Effector memory CD4-positive, alpha-beta T cell (primary cell): ENCODE measurements around the gene GALNT17.

Experiments used
- DNase-seq, 3 donors: peaks; one replicate each; pipeline ENCODE4 v3.0.0-alpha.2; 2020
- H3K27ac ChIP-seq: 2 replicates; pipeline ENCODE4 v1.7.0; 2013; ENCODE audit warnings: mild to moderate bottlenecking, low read length, moderate library complexity; ENCODE audit not compliant: insufficient read depth, poor library complexity, severe bottlenecking
- H3K27me3 ChIP-seq: replicated peaks from 2 replicates; pipeline ENCODE4 v1.7.0; 2013; ENCODE audit warnings: mild to moderate bottlenecking, low read length; ENCODE audit not compliant: insufficient read depth, control insufficient read depth, poor library complexity, severe bottlenecking
- H3K36me3 ChIP-seq: 2 replicates; pipeline ENCODE4 v1.7.0; 2013; ENCODE audit warnings: mild to moderate bottlenecking, low read length, moderate library complexity; ENCODE audit not compliant: control insufficient read depth, insufficient read depth
- H3K4me1 ChIP-seq: 2 replicates; pipeline ENCODE4 v1.7.0; 2013; ENCODE audit warnings: low read length, mild to moderate bottlenecking; ENCODE audit not compliant: control insufficient read depth, insufficient read depth, poor library complexity, severe bottlenecking
- H3K4me3 ChIP-seq: 2 replicates; pipeline ENCODE4 v1.7.0; 2013; ENCODE audit warnings: low read length, low read depth, mild to moderate bottlenecking; ENCODE audit not compliant: insufficient read depth, poor library complexity, severe bottlenecking
- H3K9me3 ChIP-seq: 2 replicates; pipeline ENCODE4 v1.7.0; 2013; ENCODE audit warnings: mild to moderate bottlenecking, low read length, moderate library complexity; ENCODE audit not compliant: control insufficient read depth

Gene GALNT17

GRCh38 chr7:71155236-71155635 lies 23.3 kb downstream of the GALNT17 start:
- DNase-seq = no peak
- H3K27me3 ChIP-seq = no peaks in the 10 kb centered on the region
- no peaks in the 10 kb centered on the region for H3K9me3 ChIP-seq
- H3K4me3 ChIP-seq = no peak overlapping the region
- no peaks in the 10 kb centered on the region for H3K36me3 ChIP-seq
- H3K27ac ChIP-seq = no peak overlapping the region
- no peaks in the 10 kb centered on the region for H3K4me1 ChIP-seq

GRCh38 chr7:71157757-71158156 lies 25.8 kb downstream of the GALNT17 start:
- Histone ChIP-seq H3K4me1 (no peaks in the 10 kb centered on the region), H3K9me3 (no peaks in the 10 kb centered on the region)

GRCh38 chr7:71165708-71166107 lies 33.8 kb downstream of the GALNT17 start:
- Histone ChIP-seq H3K27me3 (no peaks in the 10 kb centered on the region), H3K4me3 (no peak overlapping the region), H3K9me3 (no peaks in the 10 kb centered on the region), H3K4me1 (no peaks in the 10 kb centered on the region), H3K27ac (no peak overlapping the region), H3K36me3 (no peaks in the 10 kb centered on the region)
- no peak for DNase-seq

More at GRCh38 chr7:71157757-71158156, 25.8 kb downstream of the GALNT17 start:
- no peaks in the 10 kb centered on the region for H3K36me3 ChIP-seq
- no peak for DNase-seq
- H3K4me3 ChIP-seq = no peak overlapping the region
- no peaks in the 10 kb centered on the region for H3K27me3 ChIP-seq
- no peak overlapping the region for H3K27ac ChIP-seq

GRCh38 chr7:71171476-71171875 lies 39.5 kb downstream of the GALNT17 start:
- Histone ChIP-seq H3K4me1 (no peaks in the 10 kb centered on the region), H3K27ac (no peak overlapping the region), H3K4me3 (no peak overlapping the region), H3K9me3 (no peaks in the 10 kb centered on the region), H3K27me3 (no peaks in the 10 kb centered on the region), H3K36me3 (no peaks in the 10 kb centered on the region)
- no peak for DNase-seq

- Histone ChIP-seq H3K4me3 (no peak overlapping the region), H3K27ac (no peak overlapping the region), H3K27me3 (no peaks in the 10 kb centered on the region), H3K4me1 (no peaks in the 10 kb centered on the region), H3K36me3 (no peaks in the 10 kb centered on the region), H3K9me3 (no peaks in the 10 kb centered on the region)
- DNase-seq = no peak
These were observed 42.0 kb downstream of the GALNT17 start for GRCh38 chr7:71173955-71174354.

- Histone ChIP-seq H3K27ac (no peak overlapping the region), H3K4me1 (no peaks in the 10 kb centered on the region), H3K27me3 (no peaks in the 10 kb centered on the region), H3K4me3 (no peak overlapping the region), H3K36me3 (no peaks in the 10 kb centered on the region), H3K9me3 (no peaks in the 10 kb centered on the region)
- no peak for DNase-seq
These were observed 50.5 kb downstream of the GALNT17 start for GRCh38 chr7:71182438-71182935.

GRCh38 chr7:71184136-71184535 lies 52.2 kb downstream of the GALNT17 start:
- no peaks in the 10 kb centered on the region for H3K9me3 ChIP-seq
- H3K4me1 ChIP-seq = no peaks in the 10 kb centered on the region
- H3K27ac ChIP-seq = no peak overlapping the region
- DNase-seq = no peak
- H3K4me3 ChIP-seq = no peak overlapping the region
- H3K36me3 ChIP-seq = no peaks in the 10 kb centered on the region
- no peaks in the 10 kb centered on the region for H3K27me3 ChIP-seq

- no peak for DNase-seq
- Histone ChIP-seq H3K4me1 (no peaks in the 10 kb centered on the region), H3K27me3 (no peaks in the 10 kb centered on the region), H3K4me3 (no peak overlapping the region), H3K9me3 (no peaks in the 10 kb centered on the region), H3K27ac (no peak overlapping the region), H3K36me3 (no peaks in the 10 kb centered on the region)
These were observed 52.7 kb downstream of the GALNT17 start for GRCh38 chr7:71184609-71185008.

- no peak for DNase-seq
These were observed 54.7 kb downstream of the GALNT17 start for GRCh38 chr7:71186535-71187057.

GRCh38 chr7:71191771-71192170 lies 59.8 kb downstream of the GALNT17 start:
- Histone ChIP-seq H3K9me3 (no peaks in the 10 kb centered on the region), H3K27ac (no peak overlapping the region), H3K4me3 (no peak overlapping the region), H3K36me3 (no peaks in the 10 kb centered on the region), H3K4me1 (no peaks in the 10 kb centered on the region), H3K27me3 (no peaks in the 10 kb centered on the region)
- DNase-seq = no peak

More at GRCh38 chr7:71186535-71187057, 54.7 kb downstream of the GALNT17 start:
- H3K36me3 ChIP-seq = no peaks in the 10 kb centered on the region
- H3K9me3 ChIP-seq = no peaks in the 10 kb centered on the region
- H3K4me3 ChIP-seq = no peak overlapping the region
- no peaks in the 10 kb centered on the region for H3K27me3 ChIP-seq
- H3K4me1 ChIP-seq = no peaks in the 10 kb centered on the region
- no peak overlapping the region for H3K27ac ChIP-seq
